CD1c-positive myeloid dendritic cell (primary cell): ENCODE measurements around the gene PANX1.
A peak's percentile ranks its signal among the peaks of the same experiment; 100 is the strongest.
"Not testable (repeated sequence)": the region's sequence is repeated elsewhere in the genome, so short reads cannot be mapped to it uniquely, and the experiment has no call there.

Experiments used
- DNase-seq: peaks from one replicate; pipeline ENCODE4 v3.0.0-alpha.2; 2016; ENCODE audit errors: extremely low spot score

The PANX1 gene

DNA sequence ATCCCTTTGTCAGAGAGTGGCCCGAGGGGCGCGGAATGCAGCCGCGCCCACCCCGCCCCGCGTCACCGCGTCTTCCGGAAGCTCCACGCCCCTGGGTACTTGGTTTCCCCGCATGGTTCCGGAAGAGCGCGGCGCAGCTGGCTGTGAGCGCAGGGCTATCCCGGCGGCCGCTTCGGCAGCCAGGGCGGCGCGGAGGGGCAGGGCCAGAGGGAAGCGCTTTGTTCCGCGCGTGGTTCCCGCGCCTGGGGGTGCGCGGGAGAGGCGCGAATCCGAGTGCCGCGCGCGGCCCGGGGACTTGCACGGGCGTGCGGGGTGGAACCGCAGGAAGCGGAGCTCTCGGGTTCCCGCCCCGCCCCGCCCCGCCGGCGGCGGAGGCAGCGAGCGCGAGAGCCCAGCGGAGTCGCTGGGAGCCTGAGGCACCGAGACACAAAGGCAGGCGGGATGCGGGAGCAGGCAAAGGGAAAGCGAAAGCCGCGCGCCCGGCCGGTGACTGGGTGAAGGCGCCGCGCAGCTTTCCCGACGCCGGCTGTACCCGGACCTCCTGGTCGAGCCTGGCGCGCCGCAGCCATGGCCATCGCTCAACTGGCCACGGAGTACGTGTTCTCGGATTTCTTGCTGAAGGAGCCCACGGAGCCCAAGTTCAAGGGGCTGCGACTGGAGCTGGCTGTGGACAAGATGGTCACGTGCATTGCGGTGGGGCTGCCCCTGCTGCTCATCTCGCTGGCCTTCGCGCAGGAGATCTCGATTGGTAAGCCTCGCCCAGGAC, at the start of gene PANX1:
TSS of gene PANX1 (plus strand) at position 96 of the 766 bp plus-strand sequence. CDS start at position 568, 472 bp downstream.
- peak; percentile 82 for DNase-seq

- no peak for DNase-seq
Observed at GRCh38 chr11:94084164-94084563, 44.5 kb upstream of the PANX1 start.

- DNase-seq = no peak
Observed at GRCh38 chr11:94088906-94089305, 39.7 kb upstream of the PANX1 start.

- no peak for DNase-seq
Observed at GRCh38 chr11:94089341-94089740, 39.3 kb upstream of the PANX1 start.

DNA sequence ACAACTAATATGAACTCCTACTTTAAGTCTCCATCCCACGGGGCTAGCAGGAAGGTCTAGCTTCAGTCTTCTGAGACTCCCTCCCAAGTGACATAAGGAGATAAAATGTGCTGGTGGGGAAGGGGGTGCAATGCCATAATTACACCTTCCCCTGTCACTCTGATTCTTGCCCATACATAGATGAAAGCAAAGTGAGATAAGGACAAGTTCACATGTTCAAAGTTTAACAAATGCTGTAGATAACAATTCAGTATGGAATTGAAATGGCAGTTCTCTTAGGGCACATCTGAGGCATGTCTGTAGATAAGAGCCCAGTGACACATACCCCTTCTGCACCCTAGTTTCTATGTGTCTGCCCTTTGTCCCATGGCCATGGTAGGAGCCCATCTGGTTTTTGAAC, 38.2 kb upstream of the PANX1 start:
- DNase-seq = no peak

DNA sequence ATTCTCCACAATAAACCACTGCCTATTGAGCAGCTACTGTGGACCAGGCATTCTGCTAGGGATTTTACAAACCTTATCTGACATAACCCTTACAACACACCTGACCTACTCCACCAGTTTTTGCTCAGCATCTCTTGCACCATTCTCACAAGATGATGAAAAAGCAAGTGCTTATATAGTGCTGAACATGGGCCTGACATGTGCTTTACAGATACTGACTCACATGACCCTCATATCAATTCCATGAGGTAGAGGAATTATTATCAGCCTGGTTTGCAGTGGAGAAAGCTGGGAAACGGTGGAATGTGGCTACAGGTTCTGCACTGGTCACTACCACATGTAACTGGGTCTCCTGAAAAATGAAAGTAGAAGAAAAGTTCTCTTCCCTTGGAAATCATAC, 37.5 kb upstream of the PANX1 start:
- no peak for DNase-seq

DNA sequence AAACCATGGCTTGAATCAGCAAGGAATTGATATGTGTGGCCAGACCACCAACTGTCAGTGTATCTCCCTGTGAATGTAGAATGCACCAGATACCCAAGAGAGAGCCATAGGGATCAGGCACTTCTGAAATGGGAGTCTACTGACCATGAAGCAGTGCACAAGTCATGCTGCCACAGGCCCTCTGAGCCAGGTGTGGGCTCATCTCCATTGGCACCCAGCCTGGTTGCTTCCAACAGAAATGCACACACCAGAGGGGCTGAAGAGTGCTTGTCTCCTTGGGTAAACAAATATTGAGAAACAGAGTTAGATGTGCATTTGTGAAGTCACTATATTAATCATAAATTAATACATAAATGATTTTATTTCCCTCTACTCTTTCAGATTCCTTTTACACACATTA, 28.4 kb upstream of the PANX1 start:
- no peak for DNase-seq

- DNase-seq = no peak
Observed at GRCh38 chr11:94103471-94103870, 25.2 kb upstream of the PANX1 start.

DNA sequence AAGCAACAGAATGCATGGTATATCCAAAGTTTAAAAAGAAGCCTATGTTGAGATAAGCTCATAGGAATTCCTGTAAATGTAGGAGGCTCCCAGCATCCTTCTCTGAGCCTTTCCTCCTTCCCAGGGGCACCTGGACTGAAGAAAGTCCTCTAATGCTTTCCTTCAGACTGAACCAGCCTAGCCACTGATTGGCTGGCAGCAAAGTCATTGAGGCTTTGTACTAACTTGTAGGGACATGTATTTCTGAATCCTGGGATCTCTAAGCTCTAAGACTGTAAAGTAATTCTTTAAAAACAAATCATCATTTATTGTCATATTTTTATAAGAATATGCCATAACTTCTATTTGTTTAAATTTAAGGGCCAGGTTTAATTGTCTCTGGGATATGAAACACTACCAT, 23.9 kb upstream of the PANX1 start:
- no peak for DNase-seq

DNA sequence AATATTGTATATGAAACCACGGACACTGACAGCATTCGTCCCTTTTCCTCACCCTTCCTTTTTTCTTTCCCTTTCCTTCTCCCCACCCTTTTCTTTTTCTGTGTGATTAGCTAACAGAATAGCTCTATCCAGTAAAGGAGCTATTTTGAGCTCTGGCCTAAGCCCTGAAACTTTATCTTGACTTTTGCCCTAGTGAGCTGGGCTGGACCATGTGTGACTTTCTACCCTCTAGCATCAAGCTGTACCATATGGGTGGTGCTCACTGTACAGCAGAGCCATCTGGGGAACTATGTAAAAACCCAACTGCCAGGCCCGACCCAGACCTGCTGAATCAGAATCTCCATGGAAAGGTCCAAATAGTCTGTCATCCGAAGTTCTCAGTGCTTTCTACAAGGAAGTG, 21.9 kb upstream of the PANX1 start:
- DNase-seq = no peak

- no peak for DNase-seq
Observed at GRCh38 chr11:94107363-94107762, 21.3 kb upstream of the PANX1 start.

GRCh38 chr11:94111241-94111640, 17.4 kb upstream of the PANX1 start:
- no peak for DNase-seq

DNA sequence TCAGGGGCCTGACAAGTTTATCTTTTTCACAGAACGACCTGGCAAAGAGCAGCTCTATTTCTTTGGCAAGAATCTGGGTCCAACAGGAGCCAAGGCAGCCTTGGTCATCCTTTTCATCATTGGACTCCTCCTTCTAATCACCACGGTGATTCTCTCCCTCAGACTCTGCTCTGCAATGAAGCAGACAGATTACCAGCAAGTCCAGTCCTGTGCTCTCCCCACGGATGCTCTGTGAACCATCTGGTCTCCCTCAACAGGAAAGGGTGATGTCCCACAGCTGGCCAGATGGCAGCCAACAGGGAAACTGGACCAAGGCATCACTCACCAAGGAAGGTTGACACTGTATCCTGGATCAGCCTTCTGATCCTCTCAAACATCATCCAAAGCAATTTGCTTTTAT, 17.0 kb upstream of the PANX1 start:
- DNase-seq = no peak

DNA sequence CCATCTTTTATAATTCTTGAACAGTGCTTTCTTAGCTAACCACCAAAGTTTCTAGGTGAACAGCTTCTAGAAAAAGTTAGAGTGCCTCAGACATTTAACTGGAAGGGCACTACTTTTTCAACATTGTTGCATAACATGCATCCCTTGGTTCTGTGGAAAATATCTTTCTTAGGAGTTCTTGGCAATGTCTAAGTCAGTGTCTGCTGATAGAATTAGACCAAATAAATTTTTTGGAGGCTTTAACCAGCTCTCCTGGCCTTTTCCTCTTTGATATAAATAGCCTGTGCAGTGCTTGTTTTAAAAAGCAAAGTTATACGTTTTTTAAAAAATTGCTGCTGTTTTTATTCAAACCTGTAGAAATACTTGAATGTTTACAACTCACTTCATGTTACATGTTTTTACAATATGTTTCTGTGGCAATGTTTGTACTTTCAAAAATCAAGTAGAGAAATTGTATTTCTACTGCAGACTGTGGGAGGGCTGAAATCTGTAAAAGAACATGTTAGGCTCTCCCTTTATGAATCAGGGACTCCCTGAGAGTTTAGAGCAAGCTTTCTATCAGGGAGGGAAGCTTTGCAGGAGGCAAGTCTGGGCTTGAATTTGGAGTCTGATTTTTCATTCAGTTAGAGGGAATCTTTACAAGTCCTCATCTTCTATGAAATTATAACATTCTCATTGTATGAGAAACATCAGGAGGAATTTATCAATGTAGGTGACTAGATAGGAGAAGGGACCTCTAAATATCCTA, 16.3 kb upstream of the PANX1 start:
- DNase-seq = no peak

DNA sequence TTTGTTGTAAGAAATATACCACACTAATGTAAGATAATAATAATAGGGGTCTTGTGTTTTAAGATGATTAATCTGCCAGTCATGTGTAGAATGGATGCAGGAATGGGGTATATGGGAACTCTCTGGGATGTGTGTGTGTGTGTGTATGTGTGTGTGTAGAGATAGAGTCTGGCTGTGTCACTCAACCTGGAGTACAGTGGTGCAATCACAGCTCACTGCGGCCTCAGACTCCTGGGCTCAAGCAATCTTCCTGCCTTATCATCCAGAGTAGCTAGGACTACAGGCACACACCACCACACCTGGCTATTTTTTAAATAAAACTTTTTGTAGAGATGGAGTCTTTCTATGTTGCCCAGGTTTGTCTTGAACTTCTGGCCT, 11.5 kb upstream of the PANX1 start:
- no peak for DNase-seq

- DNase-seq = no peak
Observed at GRCh38 chr11:94117871-94118270, 10.8 kb upstream of the PANX1 start.

DNA sequence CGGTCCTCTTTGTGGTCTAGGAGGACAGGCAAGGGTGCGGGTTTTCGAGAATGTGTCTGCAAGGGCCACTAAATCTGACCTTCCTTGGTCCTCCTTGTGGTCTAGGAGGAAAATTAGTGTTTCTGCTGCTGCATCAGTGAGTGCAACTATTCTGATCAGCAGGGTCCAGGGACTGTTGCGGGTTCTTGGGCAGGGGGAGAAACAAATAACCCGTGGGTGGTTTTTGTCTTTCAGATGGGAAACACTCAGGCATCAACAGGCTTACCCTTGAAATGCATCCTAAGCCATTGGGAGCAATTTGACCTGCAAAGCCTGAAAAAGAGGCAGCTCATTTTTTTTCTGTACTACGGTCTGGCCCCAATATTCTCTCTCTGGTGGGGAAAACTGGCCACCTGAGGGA, 9.0 kb upstream of the PANX1 start:
- DNase-seq = not testable (repeated sequence)

DNA sequence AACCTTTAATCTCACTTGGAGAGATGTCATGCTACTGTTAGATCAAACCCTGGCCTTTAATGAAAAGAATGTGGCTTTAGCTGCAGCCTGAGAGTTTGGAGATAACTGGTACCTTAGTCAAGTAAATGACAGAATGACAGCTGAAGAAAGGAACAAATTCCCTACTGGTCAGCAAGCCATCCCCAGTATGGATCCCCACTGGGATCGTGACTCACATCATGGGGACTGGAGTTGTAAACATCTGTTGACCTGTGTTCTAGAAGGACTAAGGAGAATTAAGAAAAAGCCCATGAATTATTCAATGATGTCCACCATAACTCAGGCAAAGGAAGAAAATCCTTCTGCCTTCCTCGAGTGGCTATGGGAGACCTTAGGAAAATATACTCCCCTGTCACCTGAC, 8.1 kb upstream of the PANX1 start:
- DNase-seq = not testable (repeated sequence)

GRCh38 chr11:94120946-94121345, 7.7 kb upstream of the PANX1 start:
- no peak for DNase-seq

GRCh38 chr11:94125407-94126115, 3.1 kb upstream of the PANX1 start:
- no peak for DNase-seq

GRCh38 chr11:94127638-94128037, 1.0 kb upstream of the PANX1 start:
- no peak for DNase-seq

DNA sequence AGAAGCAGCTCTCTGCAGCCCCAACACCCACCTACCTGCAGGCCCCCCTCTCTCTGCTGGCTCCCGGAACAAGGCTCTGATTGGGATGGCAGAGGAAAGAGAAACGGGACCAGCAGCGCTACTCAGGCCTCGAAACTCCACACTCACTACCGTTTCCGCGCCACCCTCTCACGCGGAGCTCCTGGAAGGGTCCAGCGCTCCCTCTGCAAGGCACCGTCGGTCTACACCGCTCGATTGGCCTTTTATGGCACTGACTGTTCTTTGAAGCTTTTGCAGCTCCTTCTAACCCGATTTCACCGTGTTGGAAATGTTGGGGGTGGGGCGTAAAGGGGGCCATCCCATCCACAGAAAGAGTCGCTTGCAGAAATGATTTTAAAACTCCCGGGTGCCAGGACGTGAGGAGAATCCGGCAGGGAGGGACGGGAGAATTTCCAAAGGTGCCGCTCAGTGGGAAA, 323 bp upstream of the PANX1 start:
- DNase-seq = peak; percentile 18
